ENCODE data around the gene GRPEL1. TPM values are rescaled to one million over a fixed set of nuclear protein-coding genes. Genes with fewer than 3 reads are reported as not detected.

Gene GRPEL1
- total RNA-seq, 2 experiments from 2014 or later: 55.6 to 58.6 TPM

- no peaks in the 10 kb centered on the region for H3K36me3 ChIP-seq (ENCODE audit: insufficient read depth, low read length)
- no peaks in the 10 kb centered on the region for H3K36me3 Mint-ChIP-seq (ENCODE audit: low read depth)
- H3K4me3 Mint-ChIP-seq: peak overlapping the region; percentile 15
- DNase-seq: no peak
- ChIA-PET CTCF (no interaction called here), POLR2A (interaction anchor here (0.6 kb wide), 1 partner anchor 706 kb away, joined by 3 read pairs; no protein-coding TSS in a partner anchor)
- H3K9me3 ChIP-seq (ENCODE audit: control insufficient read depth in 1 of 2, insufficient read depth in 1 of 2, low read length in 2 of 2): peaks cover 0 to 27% of the 10 kb centered on the region in 2 experiments
- H3K4me1 ChIP-seq (ENCODE audit: insufficient read depth, low read length): peaks cover 15% of the 10 kb centered on the region
- TF ChIP-seq CTCF (IDR thresholded peaks at IDR 0.05): no peak
- ATAC-seq (ENCODE audit: poor library complexity): no peak
- no peaks in the 10 kb centered on the region for H3K27me3 ChIP-seq (ENCODE audit: control insufficient read depth in 1 of 2, insufficient read depth in 2 of 2, low read length in 2 of 2)
- H3K27me3 Mint-ChIP-seq: no peaks in the 10 kb centered on the region
- H3K4me1 Mint-ChIP-seq (ENCODE audit: low read depth): peaks cover 4% of the 10 kb centered on the region
- no peaks in the 10 kb centered on the region for H3K9me3 Mint-ChIP-seq
- no peak overlapping the region for H3K27ac ChIP-seq (ENCODE audit: low read depth in 1 of 2, low read length in 2 of 2)
- H3K27ac Mint-ChIP-seq: no peak overlapping the region
- intact Hi-C loops (cut with DNase I, micrococcal nuclease): loop anchor here in 1 of 2 experiments (10.0 kb wide), 2 partner anchors 833 to 837 kb away; no protein-coding TSS in a partner anchor
- H3K4me3 ChIP-seq (ENCODE audit: low read length): no peak overlapping the region
Measured at GRCh38 chr4:7107166-7107905, 39.5 kb upstream of the GRPEL1 start.

- H3K27ac Mint-ChIP-seq: no peak overlapping the region
- Histone ChIP-seq H3K4me3 (ENCODE audit: low read length) (no peak overlapping the region), H3K27ac (ENCODE audit: low read depth in 1 of 2, low read length in 2 of 2) (no peak overlapping the region), H3K36me3 (ENCODE audit: insufficient read depth, low read length) (no peaks in the 10 kb centered on the region), H3K9me3 (ENCODE audit: control insufficient read depth in 1 of 2, insufficient read depth in 1 of 2, low read length in 2 of 2) (peaks cover 0 to 8% of the 10 kb centered on the region in 2 experiments), H3K4me1 (ENCODE audit: insufficient read depth, low read length) (peaks cover 29% of the 10 kb centered on the region), H3K27me3 (ENCODE audit: control insufficient read depth in 1 of 2, insufficient read depth in 2 of 2, low read length in 2 of 2) (no peaks in the 10 kb centered on the region)
- H3K4me3 Mint-ChIP-seq: peak overlapping the region; percentile 54
- no peaks in the 10 kb centered on the region for H3K27me3 Mint-ChIP-seq
- peaks cover 16% of the 10 kb centered on the region for H3K4me1 Mint-ChIP-seq (ENCODE audit: low read depth)
- DNase-seq: peak in 2 of 14 experiments; percentile 24 to 41
- ChIA-PET POLR2A (interaction anchor here (1.3 to 1.9 kb wide), 2 partner anchors 37 to 62 kb away, joined by 4 to 5 read pairs; partner anchors contain the start of genes GRPEL1 and TADA2B), CTCF (no interaction called here)
- no peak for TF ChIP-seq CTCF (IDR thresholded peaks at IDR 0.05)
- no peak for ATAC-seq (ENCODE audit: poor library complexity)
- H3K36me3 Mint-ChIP-seq (ENCODE audit: low read depth): no peaks in the 10 kb centered on the region
- no peaks in the 10 kb centered on the region for H3K9me3 Mint-ChIP-seq
- intact Hi-C loops (cut with DNase I, micrococcal nuclease): loop anchor here in 1 of 2 experiments (10.0 kb wide), 2 partner anchors 830 to 840 kb away; no protein-coding TSS in a partner anchor
Measured at GRCh38 chr4:7105276-7105675, 37.4 kb upstream of the GRPEL1 start.

- H3K4me3 ChIP-seq (ENCODE audit: low read length): no peak overlapping the region
- no peaks in the 10 kb centered on the region for H3K36me3 ChIP-seq (ENCODE audit: insufficient read depth, low read length)
- no peak overlapping the region for H3K27ac ChIP-seq (ENCODE audit: low read depth in 1 of 2, low read length in 2 of 2)
- peaks cover 0 to 4% of the 10 kb centered on the region in 2 experiments for H3K9me3 ChIP-seq (ENCODE audit: control insufficient read depth in 1 of 2, insufficient read depth in 1 of 2, low read length in 2 of 2)
- POLR2A ChIA-PET: interaction anchor here (1.0 to 1.9 kb wide), 2 partner anchors 36 to 395 kb away, joined by 3 to 4 read pairs; partner anchors contain the start of genes GRPEL1 and MRFAP1L1
- H3K27ac Mint-ChIP-seq: no peak overlapping the region
- peak in 1 of 14 experiments; percentile 4 for DNase-seq
- peak overlapping the region; percentile 84 for H3K4me3 Mint-ChIP-seq
- ATAC-seq (ENCODE audit: poor library complexity): no peak
- H3K9me3 Mint-ChIP-seq: no peaks in the 10 kb centered on the region
- no peaks in the 10 kb centered on the region for H3K27me3 ChIP-seq (ENCODE audit: control insufficient read depth in 1 of 2, insufficient read depth in 2 of 2, low read length in 2 of 2)
- peaks cover 29% of the 10 kb centered on the region for H3K4me1 ChIP-seq (ENCODE audit: insufficient read depth, low read length)
- CTCF ChIA-PET: interaction anchor here (1.2 kb wide), 1 partner anchor 34 kb away, joined by 5 read pairs; no protein-coding TSS in a partner anchor
- no peak for TF ChIP-seq CTCF (IDR thresholded peaks at IDR 0.05)
- no peaks in the 10 kb centered on the region for H3K27me3 Mint-ChIP-seq
- H3K36me3 Mint-ChIP-seq (ENCODE audit: low read depth): no peaks in the 10 kb centered on the region
- peaks cover 16% of the 10 kb centered on the region for H3K4me1 Mint-ChIP-seq (ENCODE audit: low read depth)
- intact Hi-C loops (cut with DNase I, micrococcal nuclease): loop anchor here in 1 of 2 experiments (5.0 to 10.0 kb wide), 3 partner anchors 527 to 840 kb away; partner anchors contain the start of gene MAN2B2
Measured at GRCh38 chr4:7104366-7105031, 36.6 kb upstream of the GRPEL1 start.

All from CD4-positive, alpha-beta T cell (primary cell).